OCI-LY1 (cell line): Measurements from ENCODE around the gene DYNLRB1.
A peak's percentile ranks its signal among the peaks of the same experiment; 100 is the strongest.

Experiments
- H2AFZ ChIP-seq: fragments of 200-600 bp; sonication (generic), shearing (Covaris generic); 2 replicates; pipeline ENCODE4 v1.6.0; 2014; ENCODE audit warnings: antibody characterized with exemption, mild to moderate bottlenecking, low read length
- H3F3A ChIP-seq: fragments of 200-600 bp; sonication (generic), shearing (Covaris generic); 2 replicates; pipeline ENCODE4 v1.6.0; 2014; ENCODE audit warnings: mild to moderate bottlenecking, antibody characterized with exemption, low read length, moderate library complexity; ENCODE audit not compliant: insufficient read depth
- H3K27ac ChIP-seq: fragments of 200-600 bp; sonication (generic); 2 replicates; pipeline ENCODE4 v1.5.1; 2014; ENCODE audit warnings: low read length, mixed run types, mild to moderate bottlenecking, low read depth; ENCODE audit not compliant: poor library complexity, severe bottlenecking
- H3K27me3 ChIP-seq: fragments of 200-600 bp; sonication (generic); 2 replicates; pipeline ENCODE4 v1.6.0; 2014; ENCODE audit warnings: antibody characterized with exemption, mild to moderate bottlenecking, low read length, moderate library complexity; ENCODE audit not compliant: insufficient read depth
- H3K36me3 ChIP-seq: fragments of 200-600 bp; sonication (generic); 2 replicates; pipeline ENCODE4 v1.6.1; 2014; ENCODE audit warnings: mild to moderate bottlenecking, antibody characterized with exemption, low read length, moderate library complexity, mixed read lengths; ENCODE audit not compliant: insufficient read depth
- H3K4me1 ChIP-seq: fragments of 200-600 bp; sonication (generic); 2 replicates; pipeline ENCODE4 v1.5.1; 2014; ENCODE audit warnings: mild to moderate bottlenecking, low read length, moderate library complexity; ENCODE audit not compliant: insufficient read depth, severe bottlenecking
- H3K4me2 ChIP-seq: fragments of 200-600 bp; sonication (generic), shearing (Covaris generic); 2 replicates; pipeline ENCODE4 v1.6.1; 2014; ENCODE audit warnings: low read length
- H3K4me3 ChIP-seq: fragments of 200-600 bp; sonication (generic); 2 replicates; pipeline ENCODE4 v1.5.1; 2014; ENCODE audit warnings: low read length, low read depth, mild to moderate bottlenecking, mixed read lengths; ENCODE audit not compliant: poor library complexity, severe bottlenecking
- H3K79me2 ChIP-seq: fragments of 200-600 bp; shearing (Covaris generic); 2 replicates; pipeline ENCODE4 v1.6.1; 2016; ENCODE audit warnings: mixed run types, low read length, mixed read lengths; ENCODE audit not compliant: insufficient read depth
- H3K9ac ChIP-seq: fragments of 200-600 bp; sonication (generic), shearing (Covaris generic); 2 replicates; pipeline ENCODE4 v1.6.1; 2014; ENCODE audit warnings: mild to moderate bottlenecking, low read length, mixed read lengths
- H3K9me2 ChIP-seq: fragments of 200-600 bp; sonication (generic), shearing (Covaris generic); 2 replicates; pipeline ENCODE4 v1.6.1; 2014; ENCODE audit warnings: low read depth, mild to moderate bottlenecking, low read length, mixed read lengths
- H3K9me3 ChIP-seq: fragments of 200-600 bp; shearing (Covaris generic); 2 replicates; pipeline ENCODE4 v1.6.1; 2014; ENCODE audit warnings: low read length, mixed read lengths
- H4K20me1 ChIP-seq: fragments of 200-600 bp; sonication (generic), shearing (Covaris generic); 2 replicates; pipeline ENCODE4 v1.6.0; 2016; ENCODE audit warnings: mild to moderate bottlenecking, low read length; ENCODE audit not compliant: insufficient read depth
- CTCF ChIP-seq: fragments of 200-600 bp; sonication (generic), shearing (Covaris generic); IDR thresholded peaks from 2 replicates; pipeline ENCODE4 v1.5.1; 2017; ENCODE audit warnings: mild to moderate bottlenecking, antibody characterized with exemption, low read length, moderate library complexity, mixed read lengths
- EZH2 ChIP-seq: fragments of 200-600 bp; sonication (generic), shearing (Covaris generic); IDR thresholded peaks from 2 replicates; pipeline ENCODE4 v1.8.0; 2017; ENCODE audit warnings: borderline replicate concordance, mixed run types, mild to moderate bottlenecking, antibody characterized with exemption, low read length, moderate library complexity, mixed read lengths

Gene DYNLRB1

GRCh38 chr20:34516247-34517113 is at the start of gene DYNLRB1:
DYNLRB1 (plus strand) TSS chr20:34516422; CDS start chr20:34516459, 37 bp downstream.
- Histone ChIP-seq H4K20me1 (no peaks in the 10 kb centered on the region), H3K27me3 (no peaks in the 10 kb centered on the region), H3K9me2 (no peaks in the 10 kb centered on the region), H3K4me3 (peak within 1 kb of the TSS; percentile 77), H3K27ac (peak within 1 kb of the TSS; percentile 39), H2AFZ (peak within 1 kb of the TSS; percentile 21; the same call in 1 of the 2 replicates), H3K9me3 (no peaks in the 10 kb centered on the region), H3K36me3 (no peaks in the 10 kb centered on the region), H3F3A (no peaks in the 10 kb centered on the region), H3K4me2 (peak within 1 kb of the TSS; percentile 83), H3K9ac (peak within 1 kb of the TSS; percentile 80), H3K4me1 (peaks cover 39% of the 10 kb centered on the region), H3K79me2 (peaks cover 31% of the 10 kb centered on the region)
- no peak for TF ChIP-seq EZH2

GRCh38 chr20:34468951-34469350 is 47.3 kb upstream of the DYNLRB1 start:
- Histone ChIP-seq H3K4me1 (no peaks in the 10 kb centered on the region), H4K20me1 (no peaks in the 10 kb centered on the region), H3K9me3 (no peaks in the 10 kb centered on the region), H3K27ac (no peak overlapping the region), H2AFZ (no peak overlapping the region), H3K36me3 (peaks cover 40% of the 10 kb centered on the region), H3K4me3 (no peak overlapping the region), H3K9me2 (no peaks in the 10 kb centered on the region), H3K9ac (no peak overlapping the region), H3K79me2 (no peaks in the 10 kb centered on the region), H3F3A (no peaks in the 10 kb centered on the region), H3K4me2 (no peak overlapping the region), H3K27me3 (no peaks in the 10 kb centered on the region)
- TF ChIP-seq EZH2: no peak
- TF ChIP-seq CTCF: no peak

- no peaks in the 10 kb centered on the region for H3K79me2 ChIP-seq
- H3K4me3 ChIP-seq: no peak overlapping the region
- H3K4me2 ChIP-seq: no peak overlapping the region
Measured at GRCh38 chr20:34472246-34472925, 43.8 kb upstream of the DYNLRB1 start.

GRCh38 chr20:34473262-34473883 is 42.8 kb upstream of the DYNLRB1 start:
- H3K4me1 ChIP-seq: peaks cover 4% of the 10 kb centered on the region
- H3F3A ChIP-seq: no peaks in the 10 kb centered on the region
- no peaks in the 10 kb centered on the region for H3K79me2 ChIP-seq
- no peaks in the 10 kb centered on the region for H3K9me3 ChIP-seq
- no peak overlapping the region for H3K9ac ChIP-seq
- no peak overlapping the region for H3K4me2 ChIP-seq
- H3K27me3 ChIP-seq: no peaks in the 10 kb centered on the region
- H3K27ac ChIP-seq: no peak overlapping the region
- no peaks in the 10 kb centered on the region for H3K9me2 ChIP-seq
- no peak overlapping the region for H3K4me3 ChIP-seq
- H4K20me1 ChIP-seq: no peaks in the 10 kb centered on the region
- no peak overlapping the region for H2AFZ ChIP-seq
- TF ChIP-seq EZH2: no peak
- peak; percentile 55 for TF ChIP-seq CTCF
- peaks cover 48% of the 10 kb centered on the region for H3K36me3 ChIP-seq

More at GRCh38 chr20:34472246-34472925, 43.8 kb upstream of the DYNLRB1 start:
- Histone ChIP-seq H3K4me1 (peaks cover 4% of the 10 kb centered on the region), H3F3A (no peaks in the 10 kb centered on the region), H3K36me3 (peaks cover 39% of the 10 kb centered on the region), H3K9me3 (no peaks in the 10 kb centered on the region), H4K20me1 (no peaks in the 10 kb centered on the region), H3K27me3 (no peaks in the 10 kb centered on the region), H2AFZ (no peak overlapping the region), H3K9me2 (no peaks in the 10 kb centered on the region), H3K9ac (no peak overlapping the region), H3K27ac (no peak overlapping the region)
- no peak for TF ChIP-seq EZH2
